Stimulated activated CD8-positive, alpha-beta memory T cell treated with anti-CD3 and anti-CD28 coated beads, Interleukin-15, amount 100 ng/mL, for 4 hours (primary cell): ENCODE data around the gene WNT7B.

Experiments
- DNase-seq, 2 donors: peaks; one replicate each; pipeline ENCODE4 v3.0.0-alpha.2; 2020; ENCODE audit warnings: low read depth in 2 of 2

WNT7B gene

GRCh38 chr22:45927059-45927458 is 49.9 kb downstream of the WNT7B start:
- no peak for DNase-seq

- DNase-seq, result no peak
These were observed 50.5 kb downstream of the WNT7B start for GRCh38 chr22:45926433-45926832.

GRCh38 chr22:45925811-45926351 is 51.1 kb downstream of the WNT7B start:
- DNase-seq, result no peak

GRCh38 chr22:45923835-45924234 is 53.1 kb downstream of the WNT7B start:
- no peak for DNase-seq

GRCh38 chr22:45923212-45923611 is 53.8 kb downstream of the WNT7B start:
- DNase-seq, result no peak

- no peak for DNase-seq
These were observed 54.3 kb downstream of the WNT7B start for GRCh38 chr22:45922661-45923060.

- DNase-seq, result no peak
These were observed 54.7 kb downstream of the WNT7B start for GRCh38 chr22:45922256-45922655.

GRCh38 chr22:45919504-45920286 is 57.3 kb downstream of the WNT7B start:
- DNase-seq, result no peak

GRCh38 chr22:45918459-45919370 is 58.2 kb downstream of the WNT7B start:
- no peak for DNase-seq

- no peak for DNase-seq
These were observed 59.1 kb downstream of the WNT7B start for GRCh38 chr22:45917700-45918458.

- DNase-seq, result no peak
These were observed 59.8 kb downstream of the WNT7B start for GRCh38 chr22:45917146-45917545.

- DNase-seq, result no peak
These were observed 60.4 kb downstream of the WNT7B start for GRCh38 chr22:45916515-45916914.

- DNase-seq, result no peak
These were observed 61.1 kb downstream of the WNT7B start for GRCh38 chr22:45915841-45916240.

GRCh38 chr22:45915151-45915550 is 61.8 kb downstream of the WNT7B start:
- DNase-seq, result no peak

GRCh38 chr22:45914309-45914708 is 62.7 kb downstream of the WNT7B start:
- no peak for DNase-seq

- DNase-seq, result no peak
These were observed 64.1 kb downstream of the WNT7B start for GRCh38 chr22:45912910-45913309.

GRCh38 chr22:45911601-45912271 is 65.2 kb downstream of the WNT7B start:
- DNase-seq, result no peak

GRCh38 chr22:45910928-45911467 is 66.0 kb downstream of the WNT7B start:
- DNase-seq, result no peak

- no peak for DNase-seq
These were observed 68.0 kb downstream of the WNT7B start for GRCh38 chr22:45908961-45909360.

- DNase-seq, result no peak
These were observed 69.0 kb downstream of the WNT7B start for GRCh38 chr22:45907996-45908395.

GRCh38 chr22:45907378-45907777 is 69.6 kb downstream of the WNT7B start:
- no peak for DNase-seq
